Neural cell (in vitro differentiated cells): ENCODE results near the gene RPS6KA5. TPM values are rescaled to one million over a fixed set of nuclear protein-coding genes. Genes with fewer than 3 reads are reported as not detected.

ENCODE experiments used
- H2AFZ ChIP-seq: fragments of 200-600, 300-800 bp; sonication (generic), shearing (Covaris generic); 2 replicates; pipeline ENCODE4 v1.6.0; 2014; ENCODE audit warnings: low read depth, mild to moderate bottlenecking, antibody characterized with exemption, low read length, moderate library complexity
- H3F3A ChIP-seq: fragments of 200-600 bp; shearing (Covaris generic); 2 replicates; pipeline ENCODE4 v1.6.1; 2016; ENCODE audit warnings: mild to moderate bottlenecking, moderate library complexity, mixed read lengths, antibody characterized with exemption, low read length; ENCODE audit not compliant: insufficient read depth, poor library complexity, severe bottlenecking
- H3K27ac ChIP-seq: fragments of 200-600, 300-800 bp; sonication (generic), shearing (Covaris generic); 2 replicates; pipeline ENCODE4 v1.5.1; 2014; ENCODE audit warnings: mild to moderate bottlenecking, low read length, moderate library complexity
- H3K27me3 ChIP-seq: fragments of 300-800, 200-600 bp; sonication (generic), shearing (Covaris generic); 2 replicates; pipeline ENCODE4 v1.6.0; 2014; ENCODE audit warnings: mild to moderate bottlenecking, low read depth, low read length, moderate library complexity; ENCODE audit not compliant: insufficient read depth
- H3K36me3 ChIP-seq: fragments of 300-800, 200-600 bp; sonication (generic), shearing (Covaris generic); 2 replicates; pipeline ENCODE4 v1.5.1; 2014; ENCODE audit warnings: mild to moderate bottlenecking, antibody characterized with exemption, low read length, moderate library complexity; ENCODE audit not compliant: insufficient read depth
- H3K4me2 ChIP-seq: fragments of 300-800, 200-600 bp; sonication (generic), shearing (Covaris generic); 2 replicates; pipeline ENCODE4 v1.6.0; 2014; ENCODE audit warnings: mild to moderate bottlenecking, low read length
- H3K4me3 ChIP-seq: fragments of 300-800, 200-600 bp; sonication (generic), shearing (Covaris generic); 2 replicates; pipeline ENCODE4 v1.5.1; 2014; ENCODE audit warnings: mild to moderate bottlenecking, low read length, moderate library complexity
- H3K79me2 ChIP-seq: fragments of 200-600 bp; shearing (Covaris generic); replicated peaks from 2 replicates; pipeline ENCODE4 v1.6.0; 2014; ENCODE audit warnings: mild to moderate bottlenecking, low read length, moderate library complexity; ENCODE audit not compliant: insufficient read depth
- H3K9ac ChIP-seq: fragments of 300-800, 200-600 bp; sonication (generic), shearing (Covaris generic); 2 replicates; pipeline ENCODE4 v1.6.1; 2016; ENCODE audit warnings: mild to moderate bottlenecking, low read length, mixed read lengths
- H3K9me2 ChIP-seq: fragments of 200-600 bp; shearing (Covaris generic); 2 replicates; pipeline ENCODE4 v1.6.1; 2016; ENCODE audit warnings: mild to moderate bottlenecking, low read length, mixed read lengths; ENCODE audit not compliant: insufficient read depth
- H3K9me3 ChIP-seq: fragments of 200-600, 300-800 bp; sonication (generic), shearing (Covaris generic); 2 replicates; pipeline ENCODE4 v1.6.1; 2016; ENCODE audit warnings: mild to moderate bottlenecking, mixed run types, low read length, moderate library complexity, mixed read lengths
- H4K20me1 ChIP-seq: fragments of 200-600 bp; shearing (Covaris generic); 2 replicates; pipeline ENCODE4 v1.6.1; 2016; ENCODE audit warnings: mild to moderate bottlenecking, mixed run types; ENCODE audit not compliant: insufficient read depth
- EP300 ChIP-seq: fragments of 450-650 bp; conservative IDR thresholded peaks from 2 replicates; pipeline ENCODE4 v1.6.1; 2014; ENCODE audit warnings: antibody characterized with exemption, mild to moderate bottlenecking, moderate library complexity; ENCODE audit not compliant: poor library complexity, severe bottlenecking
- EZH2 ChIP-seq: fragments of 200-600, 300-800 bp; shearing (Covaris generic), sonication (generic); IDR thresholded peaks from 2 replicates; pipeline ENCODE4 v1.6.1; 2014; ENCODE audit warnings: antibody characterized with exemption, low read length, borderline replicate concordance, mild to moderate bottlenecking; ENCODE audit not compliant: insufficient read depth, poor library complexity, severe bottlenecking
- MXI1 ChIP-seq: fragments of 450-650 bp; conservative IDR thresholded peaks from 2 replicates; pipeline ENCODE4 v1.6.1; 2014; ENCODE audit warnings: antibody characterized with exemption, mild to moderate bottlenecking; ENCODE audit not compliant: poor library complexity, severe bottlenecking
- POLR2AphosphoS5 ChIP-seq: IDR thresholded peaks from 2 replicates; pipeline ENCODE4 v1.6.1; 2012
- RAD21 ChIP-seq: fragments of 450-650 bp; conservative IDR thresholded peaks from 2 replicates; pipeline ENCODE4 v1.6.1; 2014; ENCODE audit warnings: antibody characterized with exemption, mild to moderate bottlenecking, moderate library complexity
- REST ChIP-seq: IDR thresholded peaks from 2 replicates; pipeline ENCODE4 v1.6.1; 2012; ENCODE audit warnings: borderline replicate concordance
- SMC3 ChIP-seq: fragments of 450-650 bp; conservative IDR thresholded peaks from 2 replicates; pipeline ENCODE4 v1.6.1; 2014; ENCODE audit warnings: antibody characterized with exemption, mild to moderate bottlenecking, moderate library complexity; ENCODE audit not compliant: poor library complexity
- TAF1 ChIP-seq: IDR thresholded peaks from 2 replicates; pipeline ENCODE4 v1.6.1; 2012; ENCODE audit warnings: low read depth
- polyA plus RNA-seq: library from polyadenylated mRNA; depleted of rRNA; stranded (reverse); fragments of >200 nt; gene quantifications from 2 replicates; pipeline ENCODE4 v1.2.3, GENCODE V29; 2014
- TF ChIP-seq, protein P1 (sequence below): fragments of 450-650 bp; IDR thresholded peaks from 2 replicates; pipeline ENCODE4 v1.5.1; 2014; ENCODE audit warnings: antibody characterized with exemption, mild to moderate bottlenecking, moderate library complexity; ENCODE audit not compliant: poor library complexity, severe bottlenecking

RPS6KA5 gene
- polyA plus RNA-seq, 1 donor from 2014 or later = 6.3 TPM

- Histone ChIP-seq H2AFZ (no peak overlapping the region), H3K27me3 (no peaks in the 10 kb centered on the region), H3K79me2 (no peaks in the 10 kb centered on the region), H3F3A (no peaks in the 10 kb centered on the region), H3K36me3 (no peaks in the 10 kb centered on the region), H3K9ac (no peak overlapping the region), H3K9me2 (no peaks in the 10 kb centered on the region), H3K4me2 (no peak overlapping the region), H3K4me3 (no peak overlapping the region), H3K9me3 (no peaks in the 10 kb centered on the region), H4K20me1 (no peaks in the 10 kb centered on the region), H3K27ac (no peak overlapping the region)
- TF ChIP-seq MXI1 (no peak), SMC3 (no peak), REST (no peak), POLR2AphosphoS5 (no peak)
- TF ChIP-seq, protein P1, sequence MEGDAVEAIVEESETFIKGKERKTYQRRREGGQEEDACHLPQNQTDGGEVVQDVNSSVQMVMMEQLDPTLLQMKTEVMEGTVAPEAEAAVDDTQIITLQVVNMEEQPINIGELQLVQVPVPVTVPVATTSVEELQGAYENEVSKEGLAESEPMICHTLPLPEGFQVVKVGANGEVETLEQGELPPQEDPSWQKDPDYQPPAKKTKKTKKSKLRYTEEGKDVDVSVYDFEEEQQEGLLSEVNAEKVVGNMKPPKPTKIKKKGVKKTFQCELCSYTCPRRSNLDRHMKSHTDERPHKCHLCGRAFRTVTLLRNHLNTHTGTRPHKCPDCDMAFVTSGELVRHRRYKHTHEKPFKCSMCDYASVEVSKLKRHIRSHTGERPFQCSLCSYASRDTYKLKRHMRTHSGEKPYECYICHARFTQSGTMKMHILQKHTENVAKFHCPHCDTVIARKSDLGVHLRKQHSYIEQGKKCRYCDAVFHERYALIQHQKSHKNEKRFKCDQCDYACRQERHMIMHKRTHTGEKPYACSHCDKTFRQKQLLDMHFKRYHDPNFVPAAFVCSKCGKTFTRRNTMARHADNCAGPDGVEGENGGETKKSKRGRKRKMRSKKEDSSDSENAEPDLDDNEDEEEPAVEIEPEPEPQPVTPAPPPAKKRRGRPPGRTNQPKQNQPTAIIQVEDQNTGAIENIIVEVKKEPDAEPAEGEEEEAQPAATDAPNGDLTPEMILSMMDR = no peak
These were observed 12.2 kb downstream of the RPS6KA5 start for GRCh38 chr14:91048265-91048664.

DNA sequence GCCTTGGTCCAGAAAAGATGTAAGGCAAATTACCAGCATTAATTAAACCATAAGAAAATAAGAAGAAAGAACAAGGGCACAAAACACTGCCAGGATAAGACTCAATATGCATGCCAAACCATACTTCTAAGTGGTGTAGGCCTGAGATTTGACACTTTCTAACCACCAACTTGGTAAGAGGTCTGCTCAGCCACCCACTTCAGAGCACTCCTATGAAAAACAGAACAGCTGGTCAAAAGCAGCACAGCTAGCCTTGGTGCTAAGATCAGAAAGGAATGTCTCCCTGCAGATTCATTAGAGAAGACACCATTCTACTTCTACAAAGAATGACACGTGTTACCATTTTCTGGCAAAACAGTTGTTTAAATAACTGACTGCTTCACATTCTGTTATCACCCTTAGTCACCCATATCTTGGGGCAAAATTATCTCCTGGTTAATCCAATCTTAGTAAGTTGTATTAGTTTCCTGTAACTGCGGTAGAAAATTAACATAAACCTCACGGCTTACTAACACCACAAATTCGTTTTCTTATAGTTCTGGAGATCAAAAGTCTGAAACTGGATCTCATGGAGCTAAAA is 13.2 kb downstream of the RPS6KA5 start:
- Histone ChIP-seq H3K9me2 (no peaks in the 10 kb centered on the region), H3K27me3 (no peaks in the 10 kb centered on the region), H3K9me3 (no peaks in the 10 kb centered on the region), H3K79me2 (no peaks in the 10 kb centered on the region), H3K36me3 (no peaks in the 10 kb centered on the region), H3K9ac (no peak overlapping the region), H3K4me2 (no peak overlapping the region), H3K4me3 (no peak overlapping the region), H3K27ac (no peak overlapping the region), H4K20me1 (no peaks in the 10 kb centered on the region), H2AFZ (no peak overlapping the region), H3F3A (no peaks in the 10 kb centered on the region)
- TF ChIP-seq RAD21 = no peak
- no peak for TF ChIP-seq SMC3
- no peak for TF ChIP-seq MXI1
- TF ChIP-seq TAF1 = no peak
- TF ChIP-seq EZH2 = no peak
- no peak for TF ChIP-seq REST
- TF ChIP-seq EP300 = no peak
